ENCODE data around the gene GDPD1. TPM values are rescaled to one million over a fixed set of nuclear protein-coding genes. Genes with fewer than 3 reads are reported as not detected.

The GDPD1 gene
- total and polyA plus RNA-seq, 2 donors (not counting 1 experiment from before 2014, with no cell fraction given) = 0.95 to 2.7 TPM

- ChIA-PET CTCF (no interaction called here), POLR2A (no interaction called here)
- no peak overlapping the region for H3K27ac Mint-ChIP-seq
- no peak overlapping the region for H3K4me3 Mint-ChIP-seq
- no peak overlapping the region for H3K9ac ChIP-seq (ENCODE audit: low read length)
- DNase-seq (no peak), ATAC-seq (ENCODE audit: low read depth) (no peak)
- no peak overlapping the region for H3K4me3 ChIP-seq (ENCODE audit: control extremely low read depth in 1 of 5, extremely low read depth in 1 of 5, insufficient read depth in 1 of 5, low read depth in 2 of 5, low read length in 4 of 5)
- no peak overlapping the region for H3K27ac ChIP-seq (ENCODE audit: low read length in 2 of 2)
- H3K79me2 ChIP-seq (ENCODE audit: control insufficient read depth, insufficient read depth, low read length) = no peaks in the 10 kb centered on the region
- no peaks in the 10 kb centered on the region for H3K9me3 ChIP-seq (ENCODE audit: control extremely low read depth in 1 of 3, control insufficient read depth in 2 of 3, insufficient read depth in 1 of 3, low read length in 2 of 3)
- no peaks in the 10 kb centered on the region for H4K20me1 ChIP-seq (ENCODE audit: control insufficient read depth, insufficient read depth, low read length, poor library complexity, severe bottlenecking)
- no peaks in the 10 kb centered on the region for H3K36me3 ChIP-seq (replicated peaks in 1 of 2; ENCODE audit: control extremely low read depth in 1 of 2, control insufficient read depth in 1 of 2, extremely low read depth in 1 of 2, insufficient read depth in 2 of 2, low read length in 1 of 2)
- WGBS (ENCODE audit: insufficient coverage) = 100% methylated on average over 1 of the region's 2 CpGs
- H3K9me3 Mint-ChIP-seq (ENCODE audit: insufficient read depth) = no peaks in the 10 kb centered on the region
- intact Hi-C loops (cut with micrococcal nuclease) = no loop called here
- no peaks in the 10 kb centered on the region for H3K27me3 ChIP-seq (replicated peaks in 1 of 4; ENCODE audit: control extremely low read depth in 1 of 4, control insufficient read depth in 3 of 4, insufficient read depth in 4 of 4, low read length in 3 of 4)
- TF ChIP-seq CTCF (IDR thresholded peaks at IDR 0.05) = no peak
- no peak for TF ChIP-seq EZH2 (IDR thresholded peaks at IDR 0.05; ENCODE audit: borderline replicate concordance, insufficient read depth, low read depth, low read length, poor library complexity, severe bottlenecking)
- no peaks in the 10 kb centered on the region for H3K27me3 Mint-ChIP-seq
- no peak overlapping the region for H2AFZ ChIP-seq (ENCODE audit: insufficient read depth, low read depth, low read length, poor library complexity, severe bottlenecking)
- no peak overlapping the region for H3K4me2 ChIP-seq (replicated peaks; ENCODE audit: low read depth, low read length, poor library complexity, severe bottlenecking)
- peaks cover 14% of the 10 kb centered on the region for H3K4me1 Mint-ChIP-seq
- peaks cover 6 to 17% of the 10 kb centered on the region in 2 donors for H3K4me1 ChIP-seq (ENCODE audit: control insufficient read depth in 2 of 2, insufficient read depth in 2 of 2, low read length in 2 of 2)
Measured at GRCh38 chr17:59190806-59191205, 29.5 kb upstream of the GDPD1 start.

DNA sequence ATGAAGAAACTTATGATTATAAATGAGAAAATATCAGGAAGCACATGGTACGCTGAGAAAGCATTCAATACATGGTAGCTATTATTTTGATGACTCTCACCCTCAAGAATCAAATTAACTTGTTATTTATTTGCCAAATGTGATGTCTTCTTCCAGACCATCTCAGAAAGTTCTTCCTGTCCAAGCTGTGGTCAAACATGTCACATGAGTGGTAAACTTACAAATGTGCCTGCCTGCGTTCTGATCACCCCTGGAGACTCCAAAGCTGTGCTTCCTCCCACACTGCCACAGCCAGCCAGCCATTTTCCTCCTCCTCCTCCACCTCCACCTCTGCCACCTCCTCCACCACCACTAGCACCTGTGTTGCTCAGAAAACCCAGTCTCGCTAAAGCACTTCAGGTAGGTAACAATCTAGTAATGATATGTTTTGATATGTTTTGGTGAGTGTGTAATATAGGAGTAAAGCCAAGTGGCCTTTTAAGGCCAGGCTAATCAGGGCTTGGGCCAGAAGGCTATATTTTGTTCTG is 26.9 kb upstream of the GDPD1 start:
- Mint-ChIP-seq H3K4me3 (no peak overlapping the region), H3K4me1 (peaks cover 1% of the 10 kb centered on the region), H3K27me3 (no peaks in the 10 kb centered on the region), H3K27ac (no peak overlapping the region), H3K9me3 (ENCODE audit: insufficient read depth) (no peaks in the 10 kb centered on the region)
- Histone ChIP-seq H3K4me3 (ENCODE audit: control extremely low read depth in 1 of 5, extremely low read depth in 1 of 5, insufficient read depth in 1 of 5, low read depth in 2 of 5, low read length in 4 of 5) (no peak overlapping the region), H3K27ac (ENCODE audit: low read length in 2 of 2) (no peak overlapping the region), H3K27me3 (replicated peaks in 1 of 4; ENCODE audit: control extremely low read depth in 1 of 4, control insufficient read depth in 3 of 4, insufficient read depth in 4 of 4, low read length in 3 of 4) (no peaks in the 10 kb centered on the region), H4K20me1 (ENCODE audit: control insufficient read depth, insufficient read depth, low read length, poor library complexity, severe bottlenecking) (no peaks in the 10 kb centered on the region), H2AFZ (ENCODE audit: insufficient read depth, low read depth, low read length, poor library complexity, severe bottlenecking) (no peak overlapping the region), H3K4me1 (ENCODE audit: control insufficient read depth in 2 of 2, insufficient read depth in 2 of 2, low read length in 2 of 2) (no peaks in the 10 kb centered on the region), H3K79me2 (ENCODE audit: control insufficient read depth, insufficient read depth, low read length) (no peaks in the 10 kb centered on the region), H3K9me3 (ENCODE audit: control extremely low read depth in 1 of 3, control insufficient read depth in 2 of 3, insufficient read depth in 1 of 3, low read length in 2 of 3) (no peaks in the 10 kb centered on the region), H3K9ac (ENCODE audit: low read length) (no peak overlapping the region), H3K4me2 (replicated peaks; ENCODE audit: low read depth, low read length, poor library complexity, severe bottlenecking) (no peak overlapping the region), H3K36me3 (replicated peaks in 1 of 2; ENCODE audit: control extremely low read depth in 1 of 2, control insufficient read depth in 1 of 2, extremely low read depth in 1 of 2, insufficient read depth in 2 of 2, low read length in 1 of 2) (no peaks in the 10 kb centered on the region)
- CTCF ChIA-PET = no interaction called here
- ATAC-seq (ENCODE audit: low read depth) = no peak
- TF ChIP-seq EZH2 (IDR thresholded peaks at IDR 0.05; ENCODE audit: borderline replicate concordance, insufficient read depth, low read depth, low read length, poor library complexity, severe bottlenecking) (no peak), CTCF (IDR thresholded peaks at IDR 0.05) (no peak)
- 64% methylated on average over 1 of the region's 3 CpGs for WGBS (ENCODE audit: insufficient coverage)
- POLR2A ChIA-PET = no interaction called here
- DNase-seq = no peak
- intact Hi-C loops (cut with micrococcal nuclease) = no loop called here

Data from B cell (primary cell).